HG03039 (cell line): ENCODE results near the gene TNIP2.
"Not testable (repeated sequence)": the region's sequence is repeated elsewhere in the genome, so short reads cannot be mapped to it uniquely, and the experiment has no call there.

Source experiments
- ATAC-seq: cut with Tn5 transposase; IDR thresholded peaks from one replicate; pipeline ENCODE4 v1.9.1; 2021; ENCODE audit warnings: mild to moderate bottlenecking, moderate library complexity; ENCODE audit not compliant: unreplicated experiment

Gene TNIP2

DNA sequence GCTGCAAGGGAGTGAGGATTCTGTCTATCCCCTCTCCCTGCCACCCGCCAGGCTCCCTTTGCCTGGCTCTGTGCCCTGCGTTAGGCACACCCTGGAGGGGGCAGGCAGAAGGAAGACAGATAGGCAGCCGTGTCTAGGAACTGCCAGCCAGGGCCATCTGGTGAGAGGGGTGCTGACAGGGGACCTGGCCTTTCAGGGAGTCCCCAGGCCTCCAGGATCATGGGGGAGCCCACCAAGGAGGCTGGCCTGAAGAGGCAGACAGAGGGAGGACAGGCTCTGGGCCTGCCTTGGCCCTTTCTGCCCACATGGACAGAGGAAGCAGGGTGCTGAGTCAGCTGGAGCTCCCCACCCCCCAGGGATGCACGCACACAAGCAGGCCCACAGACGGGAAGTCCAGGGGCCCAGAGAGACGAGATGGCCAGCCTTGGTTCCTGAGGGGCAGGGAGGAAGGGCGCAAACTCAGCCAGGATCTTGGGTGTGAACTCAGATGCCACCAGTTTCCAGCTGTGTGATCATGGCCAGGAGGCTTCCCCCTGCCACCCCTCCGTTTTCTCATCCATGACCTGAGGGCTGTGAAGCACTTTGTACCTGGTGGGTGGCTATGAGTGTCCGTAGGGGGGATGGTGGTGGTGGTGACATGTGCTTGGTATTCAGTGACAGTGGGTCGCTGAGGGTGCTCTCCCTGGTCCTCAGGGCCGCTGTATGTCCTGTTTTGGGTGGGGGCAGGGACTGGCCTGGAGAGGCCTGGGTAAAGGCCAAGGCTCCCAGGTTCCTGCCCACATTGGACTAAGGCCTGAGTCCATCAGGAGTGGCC lies 38.6 kb upstream of the TNIP2 start:
- no peak for ATAC-seq

DNA sequence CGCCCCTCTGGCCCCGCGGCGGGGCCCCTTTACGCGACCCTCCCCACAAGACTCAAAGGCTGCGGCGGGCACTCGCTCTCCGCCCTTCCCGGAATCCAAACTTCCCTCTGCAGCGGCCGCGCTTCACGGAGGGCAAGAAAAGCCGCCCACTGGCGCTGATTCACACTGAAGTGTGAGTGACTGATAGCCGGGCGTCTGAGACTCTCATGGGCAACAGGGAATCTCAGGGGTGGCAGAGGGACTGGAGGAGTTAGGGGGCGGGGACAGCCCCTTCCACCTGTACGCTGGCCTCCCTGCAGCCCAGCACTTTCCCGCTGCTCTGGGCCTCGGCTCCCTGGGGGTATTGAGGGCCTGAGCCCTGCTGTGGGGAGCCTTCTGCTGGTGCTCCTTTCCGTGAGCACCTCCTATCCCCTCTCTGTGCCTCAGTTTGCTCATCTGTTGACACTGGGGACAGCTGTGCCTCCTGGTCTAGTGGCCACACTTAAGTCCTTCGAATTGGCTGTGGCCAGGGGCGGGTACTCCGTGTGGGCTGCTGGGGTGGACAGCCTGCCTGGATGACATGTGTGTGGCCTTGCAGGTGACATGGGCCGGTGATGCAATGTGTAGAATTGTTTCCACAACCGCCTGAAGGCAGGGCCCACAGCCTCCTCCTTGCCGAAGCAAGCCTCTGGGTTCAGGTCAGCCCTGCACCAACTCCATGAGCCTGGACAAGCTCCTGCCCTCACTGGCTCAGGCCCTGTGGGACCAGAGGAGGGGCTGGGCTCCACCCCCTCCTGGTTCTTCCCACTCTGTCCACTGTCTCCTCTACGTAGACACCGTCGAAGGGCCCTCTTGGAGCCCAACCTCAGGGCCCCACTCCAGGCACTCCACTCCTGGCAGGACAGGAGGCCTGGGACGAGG lies 37.7 kb upstream of the TNIP2 start:
- ATAC-seq, result no peak

DNA sequence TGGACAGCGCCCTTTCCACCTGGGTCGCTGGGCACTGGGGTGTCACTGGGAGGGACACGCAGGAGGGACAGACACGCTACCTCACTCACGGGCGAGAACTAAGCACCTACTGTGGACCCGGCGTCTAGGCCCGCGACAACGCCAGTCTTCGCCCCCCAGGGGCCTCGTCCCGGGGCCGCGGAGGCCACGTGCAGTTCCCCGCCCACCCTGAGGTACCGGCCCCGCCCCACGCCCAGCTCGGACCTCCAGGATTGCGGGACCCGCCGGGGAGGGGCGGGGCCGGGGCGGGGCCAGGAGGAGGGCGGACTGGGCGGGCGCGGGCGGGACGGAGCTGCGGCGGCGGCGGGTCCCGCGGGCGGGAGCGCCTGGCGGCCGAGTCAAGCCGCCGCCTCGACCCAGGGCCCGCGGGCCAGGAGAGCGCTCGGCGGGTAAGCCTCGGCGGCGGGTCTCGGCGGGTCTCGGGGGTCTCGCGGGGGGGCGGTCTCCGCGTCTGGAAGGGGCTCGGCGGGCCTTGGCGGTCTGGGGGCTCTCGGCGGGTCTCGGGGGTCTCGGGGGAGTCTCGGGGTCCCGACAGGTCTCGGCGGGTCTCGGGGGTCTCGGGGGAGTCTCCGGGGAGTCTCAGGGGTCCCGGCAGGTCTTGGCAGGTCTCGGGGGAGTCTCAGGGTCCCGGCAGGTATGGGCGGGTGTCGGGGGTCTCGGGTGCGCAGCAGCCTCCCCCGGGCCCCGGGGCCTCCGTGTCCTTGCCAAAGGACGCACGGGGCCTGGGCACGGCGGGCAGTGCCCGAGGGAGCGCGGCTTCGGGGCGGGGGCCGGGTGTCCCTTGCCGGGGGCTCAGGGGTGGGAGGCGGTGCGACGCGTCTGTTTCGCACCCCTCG lies 36.8 kb upstream of the TNIP2 start, which contains the start of gene SH3BP2:
SH3BP2 (plus strand) TSS at position 375 of the 875 bp plus-strand sequence. CDS start 27,533 bp downstream, outside the sequence.
- ATAC-seq, result no peak

DNA sequence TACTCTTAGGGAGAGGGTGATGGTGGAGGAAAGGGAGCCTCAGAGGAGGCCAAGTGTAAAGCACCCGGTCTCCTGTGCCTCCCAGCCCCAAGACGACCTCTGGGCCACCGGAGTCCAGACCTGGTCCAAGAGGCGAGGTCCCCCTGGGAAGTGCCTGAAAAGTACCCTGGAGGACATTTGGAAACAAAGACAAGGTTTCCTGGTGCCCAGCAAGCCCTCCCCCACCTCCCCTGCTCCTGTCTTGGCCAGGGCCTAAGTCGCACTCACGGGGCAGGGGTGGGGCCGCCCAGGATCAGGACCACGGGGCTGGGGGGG lies 36.2 kb upstream of the TNIP2 start:
- ATAC-seq, result no peak

DNA sequence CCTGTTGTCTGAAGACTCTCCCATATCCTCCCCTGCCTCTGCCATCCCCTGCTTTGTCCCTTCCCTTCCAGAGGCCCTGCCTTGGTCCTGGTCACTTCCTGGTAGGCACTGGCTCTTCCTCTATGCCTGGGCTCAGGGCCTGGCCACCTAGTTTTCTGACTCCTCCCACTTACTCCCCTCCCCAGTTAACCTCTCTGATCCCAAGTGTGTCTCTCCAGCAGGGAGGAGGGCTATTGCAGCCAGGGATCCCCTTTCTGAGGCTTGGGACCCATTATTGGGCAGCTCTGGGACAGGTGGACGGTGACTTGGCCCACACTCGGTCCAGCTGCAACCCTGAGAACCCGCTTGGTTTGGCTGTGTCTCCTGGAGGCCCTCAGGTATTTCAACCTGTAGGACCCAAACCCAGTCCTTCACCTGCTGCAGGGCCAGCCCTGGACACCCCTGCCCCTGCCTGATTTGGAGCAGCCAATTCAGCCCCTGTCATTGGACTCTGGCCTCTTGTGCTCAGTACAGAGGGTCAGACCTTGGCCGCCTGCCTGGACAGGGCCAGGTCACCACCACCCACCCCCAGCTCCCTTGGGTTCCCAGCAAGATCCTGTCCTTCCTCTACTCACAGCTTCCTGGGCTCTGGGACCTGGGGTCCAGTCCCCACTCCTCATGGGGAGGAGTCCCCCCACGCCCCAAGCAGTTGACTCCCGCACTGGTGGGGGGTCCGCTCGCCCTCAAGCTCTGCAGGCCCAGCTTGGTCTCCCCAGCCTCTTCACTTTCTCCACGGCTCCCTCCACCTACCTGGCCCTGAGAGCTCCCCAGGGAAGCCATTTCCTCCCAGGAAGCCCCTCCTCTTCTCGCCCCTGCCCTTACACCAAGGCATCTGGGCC lies 35.6 kb upstream of the TNIP2 start:
- ATAC-seq, result no peak

DNA sequence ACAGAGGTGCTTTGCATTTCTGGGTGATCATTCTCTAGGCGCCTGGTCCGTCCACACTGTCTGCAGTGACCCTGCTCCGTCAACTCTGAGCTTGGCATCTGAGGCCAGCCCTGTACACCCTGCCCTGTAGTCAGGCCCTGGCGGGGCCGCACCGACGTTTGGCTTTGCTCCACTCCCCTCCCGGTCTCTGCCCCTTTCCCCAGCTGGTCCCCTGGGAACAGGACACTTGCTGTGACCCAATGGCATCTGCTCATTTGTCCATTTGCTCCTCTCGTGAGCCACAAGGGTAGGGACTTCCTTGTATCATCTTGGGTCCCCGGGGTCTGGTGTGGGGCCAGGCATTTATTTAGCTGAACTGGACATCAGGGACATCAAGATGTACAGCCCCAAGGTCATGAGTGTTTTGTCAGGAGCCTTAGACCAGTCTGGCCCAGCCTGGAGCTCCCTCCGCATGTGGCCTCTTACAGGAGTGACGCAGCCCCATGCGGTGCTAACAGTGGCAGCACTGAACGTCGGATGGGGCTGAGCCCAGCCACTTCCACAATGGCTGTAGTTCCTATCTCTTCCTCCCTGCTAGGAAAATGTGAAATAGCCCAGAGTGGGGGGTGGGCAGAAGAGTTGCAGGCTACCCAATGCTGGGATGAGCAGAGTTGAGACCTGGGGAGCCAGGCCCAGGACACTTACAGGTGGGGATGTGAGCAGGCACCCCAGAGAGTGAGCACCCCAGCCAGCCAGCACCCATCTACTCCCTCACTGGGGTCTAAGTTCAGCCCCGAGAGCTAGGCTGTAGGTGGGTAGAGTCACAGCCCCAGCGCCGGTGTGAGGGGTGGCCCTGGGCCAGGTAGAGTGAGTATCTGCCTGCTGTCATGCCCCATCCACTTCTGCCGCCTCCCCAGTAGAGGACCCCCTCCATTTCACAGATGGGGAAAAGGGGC lies 34.7 kb upstream of the TNIP2 start:
- ATAC-seq, result no peak

DNA sequence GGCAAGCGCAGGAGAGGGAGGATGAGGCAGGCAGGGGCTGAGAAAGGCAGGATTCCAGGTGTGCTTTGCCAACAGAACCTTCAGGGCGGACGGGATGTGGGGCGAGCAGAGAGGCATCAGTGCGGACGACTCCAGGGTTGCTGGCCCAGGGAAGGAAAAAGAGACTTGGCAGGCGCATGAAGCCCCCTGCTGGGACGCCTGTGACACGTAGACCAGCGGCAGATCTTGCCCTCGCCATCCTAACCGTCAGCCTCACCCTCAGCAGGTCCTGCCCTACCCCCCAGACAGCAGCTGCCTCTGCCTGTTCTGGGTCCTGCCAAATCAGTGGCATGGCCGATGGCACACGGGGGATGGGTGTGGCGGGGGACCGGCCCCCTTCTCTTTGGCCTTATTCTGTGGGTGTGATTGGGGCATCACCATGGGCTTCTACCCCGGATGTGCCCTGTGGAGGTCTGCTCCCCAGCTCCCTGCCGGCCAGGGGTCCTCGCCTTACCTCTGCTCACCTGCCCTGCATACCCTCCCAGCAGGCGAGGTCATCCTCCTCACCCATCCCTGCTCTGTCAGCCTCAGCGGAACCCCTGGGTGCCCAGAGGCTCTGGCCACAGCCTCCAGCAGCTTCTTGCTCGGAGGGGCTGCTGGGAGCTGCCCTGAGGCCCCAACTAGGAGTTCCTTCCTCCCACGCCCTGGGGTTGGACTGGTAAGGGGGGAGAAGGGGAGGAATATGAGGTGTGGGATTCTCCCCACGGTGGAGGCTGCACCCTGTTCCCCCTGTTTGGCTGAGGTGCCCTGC lies 33.9 kb upstream of the TNIP2 start:
- ATAC-seq, result no peak

DNA sequence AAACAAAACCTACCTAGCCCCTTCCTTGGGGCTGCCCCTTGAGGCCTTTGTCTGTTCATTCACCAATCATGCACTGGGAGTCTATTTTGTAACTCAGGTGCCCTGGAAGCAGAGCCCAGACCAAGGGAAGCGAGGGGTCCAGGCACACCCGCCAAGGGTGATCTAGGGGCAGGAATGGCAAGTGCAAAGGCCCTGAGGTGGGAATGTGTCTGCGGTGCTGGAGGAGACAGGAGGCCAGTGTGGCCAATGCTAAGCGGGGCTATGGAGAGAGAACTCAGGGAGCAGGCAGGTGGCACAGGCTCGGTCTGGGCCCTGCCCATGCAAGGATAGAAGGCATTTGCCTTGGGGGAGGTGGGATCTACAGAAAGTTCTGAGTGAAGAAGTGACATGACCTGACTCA lies 33.2 kb upstream of the TNIP2 start:
- ATAC-seq, result no peak

DNA sequence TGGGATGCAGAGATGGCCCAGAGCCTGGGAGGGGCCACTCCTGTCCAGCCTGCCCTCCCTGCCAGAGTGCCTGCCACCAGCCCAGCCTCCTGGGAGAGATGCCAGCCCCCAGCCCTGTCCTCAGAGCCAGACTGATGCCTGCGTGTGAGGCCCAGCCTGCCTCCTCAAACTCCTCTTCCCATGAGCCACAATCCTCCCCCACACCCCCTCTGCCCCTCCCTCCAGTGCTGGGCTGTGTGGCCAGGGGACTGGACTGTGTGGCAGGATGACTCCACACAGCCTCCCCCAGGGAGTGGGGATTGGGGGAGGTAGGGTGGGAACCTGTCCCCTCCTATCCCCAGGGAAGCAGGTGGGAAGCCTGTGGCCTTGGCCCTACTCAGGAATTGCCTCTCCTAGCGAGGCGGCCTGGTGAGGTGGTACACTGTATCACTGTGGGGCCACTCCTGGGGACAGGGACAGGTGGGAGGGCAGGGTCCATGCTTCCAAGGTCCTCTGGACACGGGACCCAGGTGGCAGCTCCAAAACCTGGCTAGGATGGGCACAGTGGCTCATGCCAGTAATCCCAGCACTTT lies 32.5 kb upstream of the TNIP2 start:
- ATAC-seq, result no peak

DNA sequence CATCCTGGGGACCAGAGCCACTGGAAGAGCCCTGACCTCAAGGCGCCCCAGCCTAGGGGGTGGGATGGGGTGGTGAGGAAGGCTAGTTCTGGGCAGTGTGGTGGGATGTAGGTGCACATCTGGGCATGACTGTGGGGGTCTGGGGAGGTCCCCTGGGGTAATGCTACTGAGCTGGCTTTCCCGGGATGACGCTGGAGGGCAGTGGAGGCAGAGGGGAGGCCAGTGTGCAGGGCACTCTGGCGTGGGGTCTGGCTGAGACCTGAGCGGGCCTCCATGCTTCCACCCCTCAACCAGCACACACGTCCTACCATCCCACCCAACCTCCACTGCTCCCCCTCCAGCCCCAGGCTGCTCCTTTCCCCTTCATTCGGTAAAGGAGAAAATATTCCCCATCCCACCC lies 32.0 kb upstream of the TNIP2 start:
- no peak for ATAC-seq

DNA sequence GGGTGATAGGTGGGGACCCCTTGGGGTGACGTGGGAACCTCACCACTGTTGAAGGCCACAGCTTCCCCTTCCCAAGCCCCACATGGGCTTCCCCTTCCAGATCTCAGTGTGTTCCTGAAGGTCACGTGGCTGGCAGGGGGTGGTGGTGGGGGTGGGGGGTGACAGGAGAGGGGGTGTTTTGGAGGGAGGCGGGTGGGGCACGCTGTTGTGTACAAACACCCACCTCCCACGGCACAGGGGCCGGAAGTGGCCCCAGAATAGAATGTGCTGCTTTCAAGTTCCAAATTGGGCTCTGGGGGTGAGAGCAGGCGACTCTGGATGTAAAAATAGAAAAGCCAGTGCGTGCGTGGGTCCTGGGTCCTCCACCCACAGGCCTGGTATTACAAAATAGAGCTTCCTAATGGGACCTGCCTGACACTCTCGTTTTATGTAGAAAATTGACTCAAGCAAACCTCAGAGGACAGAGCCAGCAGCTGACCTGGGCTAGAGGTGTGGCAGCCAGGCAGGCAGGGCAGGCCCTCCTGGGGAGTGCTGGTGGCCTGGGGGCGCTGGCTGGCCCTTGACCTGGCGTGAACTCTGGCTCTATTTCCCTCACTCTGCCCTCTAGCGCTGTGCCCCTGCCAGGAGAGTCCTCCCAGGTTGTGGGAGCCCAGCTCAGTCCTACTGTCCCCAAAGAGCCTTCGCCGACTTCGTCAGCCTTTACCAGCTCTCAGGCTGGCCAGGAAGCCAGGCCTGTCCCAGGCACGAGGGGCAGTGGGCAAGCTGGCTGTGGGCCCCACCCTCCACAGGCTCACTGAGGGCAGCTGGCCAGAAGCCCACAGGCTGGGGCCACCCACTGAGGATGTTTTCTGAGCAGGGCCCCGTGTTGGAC lies 31.3 kb upstream of the TNIP2 start:
- ATAC-seq, result peak; percentile 60

DNA sequence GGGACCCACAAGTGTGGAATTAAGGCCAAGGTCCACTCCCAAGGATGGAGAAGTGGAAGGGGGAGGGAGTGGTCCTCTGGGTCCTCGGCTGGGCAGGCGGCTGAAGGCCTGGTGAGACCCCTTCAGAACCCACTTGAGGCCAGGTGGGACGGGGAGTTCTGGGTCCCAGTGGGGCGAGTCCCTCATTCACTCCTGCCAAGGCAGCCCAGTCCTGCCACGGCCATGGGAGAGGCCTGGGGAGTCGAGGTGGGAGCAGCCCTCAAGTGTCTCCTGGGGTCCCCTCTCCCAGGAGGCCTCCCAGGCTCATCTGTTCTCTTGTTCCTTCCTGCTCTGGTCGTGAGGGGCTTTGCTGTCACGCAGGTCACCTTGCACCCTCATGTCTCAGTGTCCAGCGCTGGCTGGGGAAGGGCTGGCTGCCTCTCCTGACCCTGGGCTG lies 30.7 kb upstream of the TNIP2 start:
- ATAC-seq, result peak; percentile 1

DNA sequence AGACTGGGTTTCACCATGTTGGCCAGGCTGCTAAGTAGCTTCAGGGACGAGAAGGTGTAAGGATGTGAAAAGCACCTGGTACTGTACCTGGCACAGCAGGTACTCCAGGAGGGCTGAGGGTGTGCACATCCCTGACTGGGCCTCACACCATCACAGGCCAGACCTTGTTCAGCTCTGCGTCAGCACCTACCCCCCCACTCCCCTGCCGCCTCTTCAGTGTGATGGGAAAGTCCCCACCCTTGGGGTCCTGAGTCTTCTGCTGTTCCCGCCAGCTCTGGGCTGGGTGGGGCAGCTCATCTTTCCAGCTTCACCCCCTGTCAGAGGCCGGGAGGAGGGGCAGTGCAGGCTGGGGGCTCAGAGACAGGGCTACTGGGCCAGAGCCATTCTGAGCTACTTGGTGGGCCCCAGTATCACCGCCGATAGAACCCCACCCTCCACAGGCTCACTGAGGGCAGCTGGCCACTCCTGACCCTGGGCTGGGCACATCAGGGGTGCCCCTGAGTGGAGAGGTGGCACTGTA lies 30.1 kb upstream of the TNIP2 start:
- ATAC-seq, result no peak

DNA sequence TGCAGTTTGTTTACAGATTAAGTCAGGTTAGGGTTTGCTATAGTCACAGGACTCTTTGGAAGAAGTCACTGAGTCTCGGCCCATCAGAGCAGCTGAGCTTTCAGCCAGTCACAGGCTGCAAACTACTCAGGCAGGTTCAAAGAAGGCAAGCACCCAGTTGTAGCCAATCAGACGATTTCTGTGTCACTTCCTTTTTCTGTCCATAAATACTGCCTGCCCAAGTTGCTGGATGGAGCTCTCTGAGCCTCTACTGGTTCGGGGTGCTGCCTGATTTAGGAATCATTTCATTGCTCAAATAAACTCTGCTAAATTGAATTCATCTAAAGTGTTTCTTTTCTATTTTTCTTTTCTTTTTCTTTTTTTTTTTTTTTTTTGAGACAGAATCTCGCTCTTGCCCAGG lies 29.5 kb upstream of the TNIP2 start:
- no peak for ATAC-seq

DNA sequence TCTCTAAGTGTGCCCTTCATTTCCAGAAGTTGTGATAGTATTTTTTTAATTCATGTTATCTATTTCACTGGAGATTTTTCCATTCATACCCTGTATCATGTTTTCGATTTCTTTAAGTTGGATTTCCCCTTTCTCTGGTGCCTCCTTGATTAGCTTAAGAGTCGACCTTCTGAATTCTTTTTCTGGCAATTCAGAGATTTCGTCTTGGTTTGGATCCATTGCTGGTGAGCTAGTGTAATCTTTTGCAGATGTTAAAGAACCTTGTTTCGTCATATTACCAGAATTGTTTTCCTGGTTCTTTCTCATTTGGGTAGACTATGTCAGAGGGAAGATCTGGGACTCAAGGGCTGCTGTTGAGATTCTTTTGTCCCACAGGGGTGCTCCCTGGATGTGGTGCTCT lies 27.7 kb upstream of the TNIP2 start:
- ATAC-seq, result no peak

DNA sequence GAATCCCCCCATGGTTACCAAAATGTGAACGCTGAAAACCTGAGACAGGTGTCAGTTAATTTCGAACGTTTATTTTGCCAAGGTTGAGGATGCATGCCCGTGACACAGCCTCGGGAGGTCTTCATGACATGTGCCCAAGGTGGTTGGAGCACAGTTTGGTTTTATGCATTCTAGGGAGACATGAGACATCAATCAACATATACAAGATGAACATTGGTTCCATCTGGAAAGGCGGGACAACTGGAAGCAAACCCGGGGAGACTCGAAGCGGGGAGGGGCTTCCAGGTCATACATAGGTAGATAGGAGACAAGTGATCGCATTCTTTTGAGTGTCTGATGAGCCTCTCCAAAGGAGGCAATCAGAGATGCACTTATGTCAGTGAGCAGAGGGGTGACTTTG lies 25.8 kb upstream of the TNIP2 start:
- no peak for ATAC-seq

DNA sequence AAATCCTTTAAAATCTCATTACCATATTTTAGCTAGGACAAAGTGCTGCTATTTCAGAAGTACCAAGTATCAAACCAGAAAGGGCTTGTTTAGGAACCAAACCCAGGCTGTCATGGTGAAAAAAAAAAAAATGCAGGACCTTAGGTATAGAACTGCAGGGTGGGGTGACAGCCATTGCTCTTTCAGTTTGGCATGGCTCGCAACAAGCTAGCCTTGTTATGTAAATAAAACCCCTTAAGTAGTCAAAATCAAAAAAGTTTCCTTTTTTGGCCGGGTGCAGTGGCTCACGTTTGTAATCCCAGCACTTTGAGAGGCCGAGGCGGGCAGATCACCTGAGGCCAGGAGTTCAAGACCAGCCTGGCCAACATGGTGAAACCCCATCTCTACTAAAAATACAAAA lies 24.5 kb upstream of the TNIP2 start:
- not testable (repeated sequence) for ATAC-seq
